Fibroblast of villous mesenchyme (primary cell): ENCODE measurements around the gene PCSK6. TPM values are rescaled to one million over a fixed set of nuclear protein-coding genes. Genes with fewer than 3 reads are reported as not detected.
A peak's percentile ranks its signal among the peaks of the same experiment; 100 is the strongest.

ENCODE experiments used
- DNase-seq: peaks from one replicate; pipeline ENCODE4 v3.0.0-alpha.2; 2010; ENCODE audit warnings: low read depth
- H3K4me3 ChIP-seq: 2 replicates; pipeline ENCODE4 v1.5.1; 2011; ENCODE audit warnings: low read depth, mild to moderate bottlenecking, low read length
- CTCF ChIP-seq: IDR thresholded peaks from 2 replicates; pipeline ENCODE4 v1.5.1; 2012; ENCODE audit warnings: low read depth, mild to moderate bottlenecking, low read length; ENCODE audit not compliant: insufficient read depth
- total RNA-seq: library from RNA; depleted of rRNA; stranded (reverse); fragments of >200 nt; gene quantifications from 2 replicates; pipeline ENCODE4 v1.2.3, GENCODE V29; 2012

Gene PCSK6
- total RNA-seq, result 7.7 and 10.4 TPM in 2 replicates

GRCh38 chr15:101489599-101490407 is at the start of gene PCSK6:
PCSK6 (minus strand) TSS chr15:101489707; CDS start chr15:101489670, 37 bp downstream.
- no peak for TF ChIP-seq CTCF
- peak; percentile 27 for DNase-seq
- peak within 1 kb of the TSS; percentile 53 for H3K4me3 ChIP-seq

- no peak for DNase-seq
- H3K4me3 ChIP-seq, result no peak overlapping the region
- TF ChIP-seq CTCF, result no peak
Measured at GRCh38 chr15:101538996-101539395, 49.5 kb upstream of the PCSK6 start.

DNA sequence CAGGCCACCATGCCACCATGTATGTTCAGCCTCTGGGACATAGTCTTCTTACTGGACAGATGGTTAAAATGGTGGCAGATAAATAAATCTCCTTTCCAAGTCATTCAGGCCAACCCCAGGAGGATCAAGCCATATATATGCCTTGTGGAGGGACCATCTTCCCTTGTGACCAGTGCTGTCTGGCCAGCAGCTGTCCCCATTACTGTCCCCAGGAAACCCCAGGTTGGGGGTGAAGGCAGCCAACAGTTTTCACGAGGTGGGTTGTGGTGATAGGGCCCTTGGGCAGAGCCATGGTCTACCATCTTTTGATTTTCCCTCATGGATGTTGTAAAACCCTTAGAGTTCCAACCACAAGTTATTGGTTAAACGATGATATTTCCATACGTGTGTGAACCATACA is 48.7 kb upstream of the PCSK6 start:
- no peak overlapping the region for H3K4me3 ChIP-seq
- no peak for TF ChIP-seq CTCF
- DNase-seq, result no peak

- DNase-seq, result no peak
- no peak overlapping the region for H3K4me3 ChIP-seq
- no peak for TF ChIP-seq CTCF
Measured at GRCh38 chr15:101537483-101538080, 48.1 kb upstream of the PCSK6 start.

- DNase-seq, result no peak
- H3K4me3 ChIP-seq, result no peak overlapping the region
- TF ChIP-seq CTCF, result no peak
Measured at GRCh38 chr15:101536875-101537405, 47.4 kb upstream of the PCSK6 start.

GRCh38 chr15:101536166-101536874 is 46.8 kb upstream of the PCSK6 start:
- TF ChIP-seq CTCF, result no peak
- no peak for DNase-seq
- no peak overlapping the region for H3K4me3 ChIP-seq
